HG03442 (cell line): Measurements from ENCODE around the gene CORIN.
A peak's percentile ranks its signal among the peaks of the same experiment; 100 is the strongest.

Source experiments
- ATAC-seq: cut with Tn5 transposase; IDR thresholded peaks from one replicate; pipeline ENCODE4 v1.9.1; 2021; ENCODE audit warnings: mild to moderate bottlenecking, moderate library complexity; ENCODE audit not compliant: unreplicated experiment

The CORIN gene

GRCh38 chr4:47837908-47838294 is at the start of gene CORIN:
CORIN (minus strand) TSS chr4:47838067; CDS start chr4:47837949, 118 bp downstream.
- no peak for ATAC-seq

GRCh38 chr4:47882228-47882627 is 44.4 kb upstream of the CORIN start:
- ATAC-seq, result no peak

- no peak for ATAC-seq
Observed at GRCh38 chr4:47879458-47879857, 41.6 kb upstream of the CORIN start.

- ATAC-seq, result no peak
Observed at GRCh38 chr4:47876784-47877546, 39.1 kb upstream of the CORIN start.

GRCh38 chr4:47876310-47876709 is 38.4 kb upstream of the CORIN start:
- no peak for ATAC-seq

GRCh38 chr4:47873877-47874541 is 36.1 kb upstream of the CORIN start:
- no peak for ATAC-seq

- ATAC-seq, result no peak
Observed at GRCh38 chr4:47863486-47863885, 25.6 kb upstream of the CORIN start.

- ATAC-seq, result no peak
Observed at GRCh38 chr4:47862297-47862696, 24.4 kb upstream of the CORIN start.

- no peak for ATAC-seq
Observed at GRCh38 chr4:47860305-47860704, 22.4 kb upstream of the CORIN start.

GRCh38 chr4:47858006-47858405 is 20.1 kb upstream of the CORIN start:
- ATAC-seq, result no peak

- no peak for ATAC-seq
Observed at GRCh38 chr4:47856713-47857112, 18.8 kb upstream of the CORIN start.

GRCh38 chr4:47855350-47855749 is 17.5 kb upstream of the CORIN start:
- ATAC-seq, result no peak

GRCh38 chr4:47852136-47852535 is 14.3 kb upstream of the CORIN start:
- ATAC-seq, result no peak

GRCh38 chr4:47849466-47849865 is 11.6 kb upstream of the CORIN start:
- no peak for ATAC-seq

- no peak for ATAC-seq
Observed at GRCh38 chr4:47848041-47848440, 10.2 kb upstream of the CORIN start.

- ATAC-seq, result no peak
Observed at GRCh38 chr4:47842985-47843384, 5.1 kb upstream of the CORIN start.

- no peak for ATAC-seq
Observed at GRCh38 chr4:47840291-47840690, 2.4 kb upstream of the CORIN start.

- peak; percentile 74 for ATAC-seq
Observed at GRCh38 chr4:47839259-47839658, 1.4 kb upstream of the CORIN start.

GRCh38 chr4:47838445-47838844 is 578 bp upstream of the CORIN start:
- ATAC-seq, result no peak

GRCh38 chr4:47837094-47837907 is 566 bp downstream of the CORIN start:
- peak; percentile 39 for ATAC-seq

- peak; percentile 62 for ATAC-seq
Observed at GRCh38 chr4:47836641-47837093, 1.2 kb downstream of the CORIN start.

GRCh38 chr4:47835494-47835893 is 2.4 kb downstream of the CORIN start:
- no peak for ATAC-seq
